ENCODE data around the gene EFR3B. TPM values are rescaled to one million over a fixed set of nuclear protein-coding genes. Genes with fewer than 3 reads are reported as not detected.
"Not testable (repeated sequence)": the region's sequence is repeated elsewhere in the genome, so short reads cannot be mapped to it uniquely, and the experiment has no call there.

EFR3B gene
- total and polyA plus RNA-seq, 9 donors, result 0.36 to 4.5 (median 1.4) TPM

- Histone ChIP-seq H3K9me3 (no peaks in the 10 kb centered on the region), H3K27ac (no peak overlapping the region), H3K27me3 (no peaks in the 10 kb centered on the region), H3K4me1 (ENCODE audit: insufficient read depth) (no peaks in the 10 kb centered on the region), H3K36me3 (no peaks in the 10 kb centered on the region), H3K4me3 (no peak overlapping the region)
- intact Hi-C loops (cut with DNase I), result no loop called here
- no peak for DNase-seq
- 94 to 98% (median 95%) methylated on average over 10 of the region's 10 CpGs for WGBS, 3 donors
- TF ChIP-seq POLR2A (IDR thresholded peaks at IDR 0.05) (no peak), EP300 (IDR thresholded peaks at IDR 0.05) (no peak)
- TF ChIP-seq, protein P1, sequence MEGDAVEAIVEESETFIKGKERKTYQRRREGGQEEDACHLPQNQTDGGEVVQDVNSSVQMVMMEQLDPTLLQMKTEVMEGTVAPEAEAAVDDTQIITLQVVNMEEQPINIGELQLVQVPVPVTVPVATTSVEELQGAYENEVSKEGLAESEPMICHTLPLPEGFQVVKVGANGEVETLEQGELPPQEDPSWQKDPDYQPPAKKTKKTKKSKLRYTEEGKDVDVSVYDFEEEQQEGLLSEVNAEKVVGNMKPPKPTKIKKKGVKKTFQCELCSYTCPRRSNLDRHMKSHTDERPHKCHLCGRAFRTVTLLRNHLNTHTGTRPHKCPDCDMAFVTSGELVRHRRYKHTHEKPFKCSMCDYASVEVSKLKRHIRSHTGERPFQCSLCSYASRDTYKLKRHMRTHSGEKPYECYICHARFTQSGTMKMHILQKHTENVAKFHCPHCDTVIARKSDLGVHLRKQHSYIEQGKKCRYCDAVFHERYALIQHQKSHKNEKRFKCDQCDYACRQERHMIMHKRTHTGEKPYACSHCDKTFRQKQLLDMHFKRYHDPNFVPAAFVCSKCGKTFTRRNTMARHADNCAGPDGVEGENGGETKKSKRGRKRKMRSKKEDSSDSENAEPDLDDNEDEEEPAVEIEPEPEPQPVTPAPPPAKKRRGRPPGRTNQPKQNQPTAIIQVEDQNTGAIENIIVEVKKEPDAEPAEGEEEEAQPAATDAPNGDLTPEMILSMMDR (IDR thresholded peaks at IDR 0.05), result no peak
Observed at GRCh38 chr2:25146896-25147295, 105.0 kb downstream of the EFR3B start.

- TF ChIP-seq, protein P1 (IDR thresholded peaks at IDR 0.05), result no peak
- TF ChIP-seq POLR2A (IDR thresholded peaks at IDR 0.05) (no peak), EP300 (IDR thresholded peaks at IDR 0.05) (no peak)
- 87 to 91% (median 91%) methylated on average over 6 of the region's 6 CpGs for WGBS, 3 donors
- Histone ChIP-seq H3K9me3 (no peaks in the 10 kb centered on the region), H3K4me1 (ENCODE audit: insufficient read depth) (no peaks in the 10 kb centered on the region), H3K27me3 (no peaks in the 10 kb centered on the region), H3K36me3 (no peaks in the 10 kb centered on the region), H3K4me3 (no peak overlapping the region), H3K27ac (no peak overlapping the region)
- no peak for DNase-seq
- intact Hi-C loops (cut with DNase I), result no loop called here
Observed at GRCh38 chr2:25149646-25150045, 107.8 kb downstream of the EFR3B start.

DNA sequence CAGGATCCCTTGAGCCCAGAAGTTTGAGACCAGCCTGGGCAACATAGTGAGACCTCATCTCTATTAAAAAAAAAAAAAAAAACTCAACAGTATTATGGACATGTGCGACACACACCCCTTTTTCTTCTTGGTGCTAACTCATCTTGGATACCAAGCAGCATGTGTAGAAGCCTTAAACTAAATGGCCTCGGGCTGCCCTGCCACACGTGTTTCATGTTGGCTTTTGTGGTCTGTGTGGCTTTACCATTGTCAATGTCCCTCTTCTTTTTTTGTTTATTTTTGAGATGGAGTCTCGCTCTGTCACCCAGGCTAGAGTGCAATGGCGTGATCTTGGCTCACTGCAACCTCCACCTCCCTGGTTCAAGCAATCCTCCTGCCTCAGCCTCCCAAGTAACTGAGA is 109.1 kb downstream of the EFR3B start:
- H3K27me3 ChIP-seq; H3K4me1 ChIP-seq (ENCODE audit: insufficient read depth); H3K36me3 ChIP-seq; H3K27ac ChIP-seq; intact Hi-C loops (cut with DNase I); H3K4me3 ChIP-seq; H3K9me3 ChIP-seq; DNase-seq: not testable (repeated sequence)
- 94 to 96% (median 95%) methylated on average over 5 of the region's 5 CpGs for WGBS, 3 donors

DNA sequence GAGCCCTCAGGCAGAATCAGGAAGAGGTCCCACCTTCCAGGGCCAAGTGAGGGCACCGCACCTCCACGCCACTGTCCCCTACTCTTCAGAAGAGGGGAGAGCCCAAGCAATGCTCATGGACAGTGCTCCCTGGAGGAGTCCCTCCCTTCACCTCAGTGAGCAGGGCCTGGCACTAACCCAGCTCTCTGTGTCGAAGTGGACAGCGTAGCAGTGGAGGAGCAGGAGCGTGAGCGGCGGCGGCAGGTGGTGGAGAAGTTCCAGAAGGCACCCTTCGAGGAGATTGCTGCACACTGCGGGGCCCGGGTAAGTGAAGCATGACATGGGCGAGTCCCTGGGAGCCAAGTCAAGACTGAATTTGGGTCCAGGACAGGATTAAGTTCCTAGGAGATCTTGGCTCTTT is 109.8 kb downstream of the EFR3B start:
- H3K27ac ChIP-seq, result no peak overlapping the region
- no peaks in the 10 kb centered on the region for H3K36me3 ChIP-seq
- H3K4me3 ChIP-seq, result no peak overlapping the region
- intact Hi-C loops (cut with DNase I), result no loop called here
- no peaks in the 10 kb centered on the region for H3K4me1 ChIP-seq (ENCODE audit: insufficient read depth)
- no peaks in the 10 kb centered on the region for H3K9me3 ChIP-seq
- 86 to 88% (median 86%) methylated on average over 12 of the region's 12 CpGs for WGBS, 3 donors
- H3K27me3 ChIP-seq, result no peaks in the 10 kb centered on the region
- TF ChIP-seq, protein P1 (IDR thresholded peaks at IDR 0.05), result no peak
- TF ChIP-seq POLR2A (IDR thresholded peaks at IDR 0.05) (no peak), EP300 (IDR thresholded peaks at IDR 0.05) (no peak)
- no peak for DNase-seq

DNA sequence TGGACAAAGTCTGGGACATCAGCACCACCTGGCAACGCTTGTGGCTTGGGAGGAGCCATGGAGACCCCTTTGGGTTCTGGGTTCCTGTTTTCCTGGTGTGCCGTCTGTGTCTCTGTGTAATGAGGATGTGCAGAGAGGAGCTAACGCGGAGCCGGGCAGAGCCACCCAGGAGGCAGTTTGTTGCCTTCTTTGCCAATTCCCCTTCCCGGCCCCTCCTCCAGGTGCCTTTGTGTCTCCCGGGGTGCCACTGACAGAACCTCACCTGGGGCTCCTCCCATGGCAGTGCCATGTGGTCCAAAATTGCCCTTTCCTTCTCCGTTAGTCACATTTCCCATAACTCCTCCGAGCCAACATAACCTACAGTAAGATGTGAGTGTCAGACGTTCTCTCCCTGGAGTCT is 113.5 kb downstream of the EFR3B start:
- H3K4me1 ChIP-seq (ENCODE audit: insufficient read depth), result no peaks in the 10 kb centered on the region
- no peaks in the 10 kb centered on the region for H3K9me3 ChIP-seq
- intact Hi-C loops (cut with DNase I), result no loop called here
- 81 to 89% (median 85%) methylated on average over 10 of the region's 10 CpGs for WGBS, 3 donors
- no peaks in the 10 kb centered on the region for H3K36me3 ChIP-seq
- no peak overlapping the region for H3K4me3 ChIP-seq
- TF ChIP-seq, protein P1 (IDR thresholded peaks at IDR 0.05), result no peak
- TF ChIP-seq EP300 (IDR thresholded peaks at IDR 0.05) (no peak), POLR2A (IDR thresholded peaks at IDR 0.05) (no peak)
- no peak overlapping the region for H3K27ac ChIP-seq
- no peak for DNase-seq
- H3K27me3 ChIP-seq, result no peaks in the 10 kb centered on the region

Data from ovary (tissue), 9 donors.